Measurements from ENCODE around the gene BMAL2.

BMAL2 gene

DNA sequence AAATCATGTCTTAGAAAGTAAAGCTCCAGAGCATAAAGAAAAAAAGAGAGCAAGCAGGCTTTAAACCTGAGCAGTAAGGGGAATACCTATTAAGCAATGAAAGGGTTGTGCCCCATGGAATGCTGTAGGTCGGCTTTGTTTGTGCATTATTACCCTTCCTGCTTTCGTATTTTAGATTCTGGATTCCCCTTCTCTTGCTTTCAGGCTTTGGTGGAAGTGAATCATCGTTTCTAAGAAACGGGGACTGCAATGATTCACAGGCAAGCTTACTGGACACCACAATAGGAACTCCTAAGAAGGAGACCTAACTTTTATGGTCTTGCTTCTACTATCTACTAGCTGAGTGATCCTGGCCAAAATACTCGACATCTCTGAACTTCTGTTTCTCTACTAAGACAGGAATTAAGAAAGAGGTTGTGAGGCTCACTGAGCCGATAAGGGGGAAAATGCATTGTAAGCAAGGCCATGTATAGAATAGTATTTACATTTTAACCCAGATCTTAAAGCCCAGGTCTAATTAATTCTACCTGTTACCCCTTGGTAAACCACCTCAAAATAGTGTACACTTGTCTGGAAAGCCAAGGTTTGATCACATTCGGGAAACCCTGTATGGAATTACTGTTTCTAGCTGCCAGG is 1.2 kb upstream of the BMAL2 start:
- H3K4me1 ChIP-seq (ENCODE audit: insufficient read depth, low read length): peaks cover 18% of the 10 kb centered on the region
- H3K36me3 ChIP-seq (ENCODE audit: insufficient read depth, low read length): peaks cover 10% of the 10 kb centered on the region
- H3K9ac ChIP-seq (ENCODE audit: low read length): no peak overlapping the region
- no peaks in the 10 kb centered on the region for H3K27me3 ChIP-seq (ENCODE audit: control insufficient read depth in 1 of 2, insufficient read depth in 2 of 2, low read length in 2 of 2)
- peak overlapping the region; percentile 19 for H3K27ac ChIP-seq (ENCODE audit: low read depth, low read length)
- no peaks in the 10 kb centered on the region for H3K9me3 ChIP-seq (ENCODE audit: low read length)
- peak overlapping the region in 1 of 2 donors; percentile 85 for H3K4me3 ChIP-seq (ENCODE audit: low read depth in 1 of 2, low read length in 2 of 2)

- Histone ChIP-seq H3K27me3 (ENCODE audit: control insufficient read depth in 1 of 2, insufficient read depth in 2 of 2, low read length in 2 of 2) (no peaks in the 10 kb centered on the region), H3K36me3 (ENCODE audit: insufficient read depth, low read length) (peaks cover 5% of the 10 kb centered on the region), H3K4me3 (ENCODE audit: low read depth in 1 of 2, low read length in 2 of 2) (peak overlapping the region; percentile 31 to 85), H3K27ac (ENCODE audit: low read depth, low read length) (peak overlapping the region; percentile 29), H3K9ac (ENCODE audit: low read length) (no peak overlapping the region), H3K4me1 (ENCODE audit: insufficient read depth, low read length) (peaks cover 18% of the 10 kb centered on the region), H3K9me3 (ENCODE audit: low read length) (no peaks in the 10 kb centered on the region)
Observed at GRCh38 chr12:27331927-27332324, 710 bp upstream of the BMAL2 start.

DNA sequence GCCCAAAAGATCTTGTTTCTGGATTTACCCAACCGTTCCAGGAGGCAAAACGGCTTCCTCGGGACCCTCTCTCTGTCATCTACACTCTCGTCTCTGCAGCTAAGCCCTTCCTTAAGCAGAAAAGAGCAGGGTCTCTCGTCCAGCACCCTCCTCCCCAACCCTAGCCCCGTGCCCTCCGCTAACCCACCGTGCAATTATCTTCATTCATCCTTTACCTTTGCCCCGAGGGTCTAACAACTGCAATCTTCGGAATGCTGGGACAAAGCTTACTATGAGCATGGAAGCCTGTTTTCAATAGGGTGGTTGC is 276 bp upstream of the BMAL2 start:
- H3K27me3 ChIP-seq (ENCODE audit: control insufficient read depth in 1 of 2, insufficient read depth in 2 of 2, low read length in 2 of 2): no peaks in the 10 kb centered on the region
- H3K27ac ChIP-seq (ENCODE audit: low read depth, low read length): peak overlapping the region; percentile 29
- H3K9ac ChIP-seq (ENCODE audit: low read length): no peak overlapping the region
- peaks cover 18% of the 10 kb centered on the region for H3K4me1 ChIP-seq (ENCODE audit: insufficient read depth, low read length)
- peak overlapping the region; percentile 31 to 85 for H3K4me3 ChIP-seq (ENCODE audit: low read depth in 1 of 2, low read length in 2 of 2)
- no peaks in the 10 kb centered on the region for H3K9me3 ChIP-seq (ENCODE audit: low read length)
- peaks cover 5% of the 10 kb centered on the region for H3K36me3 ChIP-seq (ENCODE audit: insufficient read depth, low read length)

DNA sequence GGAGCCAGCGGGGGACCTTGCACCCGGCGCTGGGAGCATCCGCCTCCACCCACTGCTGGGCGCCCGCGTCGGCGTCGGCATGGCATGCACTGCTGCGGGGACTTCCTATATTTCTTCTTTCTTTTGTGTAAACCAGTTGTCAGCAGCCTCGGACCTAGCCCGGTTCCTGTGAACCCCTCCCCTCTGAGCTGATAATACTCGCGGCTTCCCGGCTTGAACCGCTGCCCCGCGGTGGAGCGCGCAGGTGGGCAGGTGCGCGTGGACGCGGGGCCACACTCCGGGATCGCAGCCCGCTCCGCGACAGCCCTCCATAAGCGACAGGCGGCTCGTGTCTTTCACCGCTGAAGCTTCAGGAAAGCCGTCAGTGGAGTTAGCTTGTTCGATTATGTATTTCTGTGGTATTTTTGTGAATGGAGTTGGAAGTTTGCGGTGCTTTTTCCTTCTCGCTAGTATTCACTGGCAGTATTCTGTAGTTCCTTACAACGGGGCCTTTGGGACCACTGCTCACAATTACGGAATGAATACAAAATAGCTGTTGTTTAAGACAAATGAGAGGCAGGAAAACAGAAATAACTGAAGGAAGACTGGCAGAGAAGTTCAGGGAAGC is 870 bp downstream of the BMAL2 start:
- Histone ChIP-seq H3K27me3 (ENCODE audit: control insufficient read depth in 1 of 2, insufficient read depth in 2 of 2, low read length in 2 of 2) (no peaks in the 10 kb centered on the region), H3K4me1 (ENCODE audit: insufficient read depth, low read length) (peaks cover 18% of the 10 kb centered on the region), H3K36me3 (ENCODE audit: insufficient read depth, low read length) (no peaks in the 10 kb centered on the region), H3K27ac (ENCODE audit: low read depth, low read length) (no peak overlapping the region), H3K4me3 (ENCODE audit: low read depth in 1 of 2, low read length in 2 of 2) (peak overlapping the region; percentile 74 to 86), H3K9ac (ENCODE audit: low read length) (peak overlapping the region; percentile 28), H3K9me3 (ENCODE audit: low read length) (no peaks in the 10 kb centered on the region)

DNA sequence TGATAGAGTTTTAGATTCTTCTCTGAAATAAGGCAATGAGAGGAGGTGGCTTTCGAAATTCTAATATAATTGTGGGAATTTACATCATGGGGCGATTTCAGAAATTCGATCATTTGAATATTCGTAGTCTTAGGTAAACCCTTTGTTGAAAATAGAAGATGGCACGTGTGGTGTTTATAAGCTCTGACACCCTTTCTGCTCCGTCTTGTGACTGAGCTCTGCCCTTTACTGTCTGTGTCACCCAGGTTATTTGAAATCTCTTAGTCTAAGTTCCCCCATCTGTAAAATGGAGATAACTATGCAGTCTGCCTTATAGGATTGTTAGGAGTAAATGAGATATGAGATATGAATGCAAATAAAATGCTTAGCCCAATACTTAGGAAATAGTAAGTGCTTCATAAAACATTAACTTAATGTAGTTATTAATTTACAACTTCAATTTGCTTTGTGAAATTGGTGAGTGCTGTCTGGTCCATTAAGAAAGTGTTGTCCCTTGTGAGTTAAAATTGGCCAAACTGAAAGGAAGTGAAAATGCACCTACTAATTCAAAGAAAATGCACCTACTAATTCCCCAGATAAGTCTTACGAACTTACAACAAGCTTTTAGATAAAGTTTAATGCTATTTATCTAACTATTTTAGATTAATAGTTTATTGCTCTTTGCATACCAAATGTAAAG is 1.5 kb downstream of the BMAL2 start:
- Histone ChIP-seq H3K9me3 (ENCODE audit: low read length) (no peaks in the 10 kb centered on the region), H3K4me1 (ENCODE audit: insufficient read depth, low read length) (peaks cover 18% of the 10 kb centered on the region), H3K4me3 (ENCODE audit: low read depth in 1 of 2, low read length in 2 of 2) (peak overlapping the region in 1 of 2 donors; percentile 74), H3K27ac (ENCODE audit: low read depth, low read length) (no peak overlapping the region), H3K27me3 (ENCODE audit: control insufficient read depth in 1 of 2, insufficient read depth in 2 of 2, low read length in 2 of 2) (no peaks in the 10 kb centered on the region), H3K9ac (ENCODE audit: low read length) (no peak overlapping the region), H3K36me3 (ENCODE audit: insufficient read depth, low read length) (no peaks in the 10 kb centered on the region)

GRCh38 chr12:27334721-27335082 is 2.1 kb downstream of the BMAL2 start:
- Histone ChIP-seq H3K27ac (ENCODE audit: low read depth, low read length) (no peak overlapping the region), H3K4me1 (ENCODE audit: insufficient read depth, low read length) (peaks cover 18% of the 10 kb centered on the region)

GRCh38 chr12:27335364-27336281 is 3.0 kb downstream of the BMAL2 start:
- peaks cover 18% of the 10 kb centered on the region for H3K4me1 ChIP-seq (ENCODE audit: insufficient read depth, low read length)
- H3K27ac ChIP-seq (ENCODE audit: low read depth, low read length): no peak overlapping the region
- no peaks in the 10 kb centered on the region for H3K9me3 ChIP-seq (ENCODE audit: low read length)
- H3K4me3 ChIP-seq (ENCODE audit: low read depth in 1 of 2, low read length in 2 of 2): no peak overlapping the region
- no peaks in the 10 kb centered on the region for H3K27me3 ChIP-seq (ENCODE audit: control insufficient read depth in 1 of 2, insufficient read depth in 2 of 2, low read length in 2 of 2)
- no peaks in the 10 kb centered on the region for H3K36me3 ChIP-seq (ENCODE audit: insufficient read depth, low read length)
- no peak overlapping the region for H3K9ac ChIP-seq (ENCODE audit: low read length)

More at GRCh38 chr12:27334721-27335082, 2.1 kb downstream of the BMAL2 start:
- Histone ChIP-seq H3K36me3 (ENCODE audit: insufficient read depth, low read length) (no peaks in the 10 kb centered on the region), H3K4me3 (ENCODE audit: low read depth in 1 of 2, low read length in 2 of 2) (no peak overlapping the region), H3K27me3 (ENCODE audit: control insufficient read depth in 1 of 2, insufficient read depth in 2 of 2, low read length in 2 of 2) (no peaks in the 10 kb centered on the region), H3K9ac (ENCODE audit: low read length) (no peak overlapping the region), H3K9me3 (ENCODE audit: low read length) (no peaks in the 10 kb centered on the region)

DNA sequence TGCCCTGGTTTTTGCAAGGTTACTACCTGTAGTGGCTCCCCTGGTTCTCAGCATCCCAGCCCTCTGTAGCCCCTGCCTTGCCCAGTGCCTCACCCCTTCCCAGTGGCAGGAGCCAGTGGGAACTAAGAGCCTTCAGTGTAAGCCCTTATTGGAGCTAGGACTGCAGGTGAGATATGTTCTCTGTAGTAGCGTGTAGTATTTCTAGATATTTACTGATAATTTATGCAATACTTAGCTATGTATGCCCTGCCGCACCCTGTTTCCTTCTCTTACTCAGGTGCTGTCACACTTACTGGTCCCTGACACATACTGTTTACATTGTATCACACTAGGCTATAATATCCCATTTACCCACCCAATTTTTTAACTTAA is 3.6 kb downstream of the BMAL2 start:
- Histone ChIP-seq H3K9me3 (ENCODE audit: low read length) (no peaks in the 10 kb centered on the region), H3K9ac (ENCODE audit: low read length) (no peak overlapping the region), H3K36me3 (ENCODE audit: insufficient read depth, low read length) (no peaks in the 10 kb centered on the region)

DNA sequence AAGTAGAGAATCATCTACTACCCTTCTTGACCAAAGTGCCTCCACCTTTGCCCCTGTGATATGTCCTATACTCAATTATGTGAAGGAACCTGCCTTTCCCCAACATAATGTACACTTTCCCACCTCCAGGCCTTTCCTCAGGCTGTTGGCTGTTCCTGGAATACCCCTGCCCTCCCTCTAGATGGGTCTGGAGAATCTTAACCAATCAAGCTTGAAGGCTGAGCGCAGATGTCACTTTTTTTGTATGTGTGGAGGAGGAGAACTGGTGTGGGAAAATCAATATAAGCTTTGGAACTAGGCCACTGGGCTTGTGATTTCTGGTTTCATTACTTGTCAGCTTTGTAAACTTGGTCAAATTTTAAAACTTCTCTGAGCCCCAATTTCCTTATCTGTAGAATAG is 4.7 kb downstream of the BMAL2 start:
- H3K4me1 ChIP-seq (ENCODE audit: insufficient read depth, low read length): peaks cover 2% of the 10 kb centered on the region
- H3K27ac ChIP-seq (ENCODE audit: low read depth, low read length): no peak overlapping the region
- no peaks in the 10 kb centered on the region for H3K36me3 ChIP-seq (ENCODE audit: insufficient read depth, low read length)
- no peaks in the 10 kb centered on the region for H3K9me3 ChIP-seq (ENCODE audit: low read length)
- no peaks in the 10 kb centered on the region for H3K27me3 ChIP-seq (ENCODE audit: control insufficient read depth in 1 of 2, insufficient read depth in 2 of 2, low read length in 2 of 2)
- H3K4me3 ChIP-seq (ENCODE audit: low read depth in 1 of 2, low read length in 2 of 2): no peak overlapping the region
- no peak overlapping the region for H3K9ac ChIP-seq (ENCODE audit: low read length)

More for the DNA sequence above, 3.6 kb downstream of the BMAL2 start:
- H3K27me3 ChIP-seq (ENCODE audit: control insufficient read depth in 1 of 2, insufficient read depth in 2 of 2, low read length in 2 of 2): no peaks in the 10 kb centered on the region
- no peak overlapping the region for H3K4me3 ChIP-seq (ENCODE audit: low read depth in 1 of 2, low read length in 2 of 2)
- H3K27ac ChIP-seq (ENCODE audit: low read depth, low read length): no peak overlapping the region
- H3K4me1 ChIP-seq (ENCODE audit: insufficient read depth, low read length): peaks cover 13% of the 10 kb centered on the region

DNA sequence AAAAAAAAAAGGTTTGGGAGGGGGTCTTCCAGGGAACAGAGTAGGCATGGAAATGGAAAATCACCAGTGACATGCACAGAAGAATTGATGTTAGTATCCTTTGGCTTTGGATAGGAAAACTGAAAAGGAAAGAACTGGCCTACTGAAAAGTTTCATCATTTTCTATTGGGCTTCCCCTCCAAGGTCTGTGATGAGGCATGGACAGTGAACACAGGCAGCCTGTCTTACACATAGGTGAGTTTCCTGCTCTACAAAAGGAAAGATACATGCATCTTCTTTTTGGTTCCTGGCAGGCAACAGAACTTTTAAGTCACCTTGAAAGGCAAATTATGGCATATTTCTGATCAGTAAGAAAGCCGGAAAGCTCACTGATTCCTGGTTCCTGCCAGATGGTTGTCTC is 5.8 kb downstream of the BMAL2 start:
- no peaks in the 10 kb centered on the region for H3K9me3 ChIP-seq (ENCODE audit: low read length)
- H3K27ac ChIP-seq (ENCODE audit: low read depth, low read length): no peak overlapping the region
- no peaks in the 10 kb centered on the region for H3K36me3 ChIP-seq (ENCODE audit: insufficient read depth, low read length)
- H3K4me3 ChIP-seq (ENCODE audit: low read depth in 1 of 2, low read length in 2 of 2): no peak overlapping the region
- no peaks in the 10 kb centered on the region for H3K27me3 ChIP-seq (ENCODE audit: control insufficient read depth in 1 of 2, insufficient read depth in 2 of 2, low read length in 2 of 2)
- no peak overlapping the region for H3K9ac ChIP-seq (ENCODE audit: low read length)
- no peaks in the 10 kb centered on the region for H3K4me1 ChIP-seq (ENCODE audit: insufficient read depth, low read length)

- H3K36me3 ChIP-seq (ENCODE audit: insufficient read depth, low read length): no peaks in the 10 kb centered on the region
Observed at GRCh38 chr12:27340971-27341370, 8.3 kb downstream of the BMAL2 start.

More at GRCh38 chr12:27340971-27341370, 8.3 kb downstream of the BMAL2 start:
- Histone ChIP-seq H3K9ac (ENCODE audit: low read length) (no peak overlapping the region), H3K27me3 (ENCODE audit: control insufficient read depth in 1 of 2, insufficient read depth in 2 of 2, low read length in 2 of 2) (no peaks in the 10 kb centered on the region), H3K9me3 (ENCODE audit: low read length) (no peaks in the 10 kb centered on the region), H3K27ac (ENCODE audit: low read depth, low read length) (no peak overlapping the region), H3K4me3 (ENCODE audit: low read depth in 1 of 2, low read length in 2 of 2) (no peak overlapping the region), H3K4me1 (ENCODE audit: insufficient read depth, low read length) (no peaks in the 10 kb centered on the region)

Measured in muscle layer of colon (tissue), 2 donors.